Bronchial epithelial cell (primary cell): ENCODE data around the gene RIC1. TPM values are rescaled to one million over a fixed set of nuclear protein-coding genes. Genes with fewer than 3 reads are reported as not detected.
"Not testable (repeated sequence)": the region's sequence is repeated elsewhere in the genome, so short reads cannot be mapped to it uniquely, and the experiment has no call there.

ENCODE experiments used
- DNase-seq: peaks from one replicate; pipeline ENCODE4 v3.0.0-alpha.2; 2010; ENCODE audit warnings: low read depth
- FAIRE-seq: peaks from 2 replicates; lab custom pipeline; 2011; peaks lifted over from hg19 to GRCh38; lab: Jason Lieb, UNC
- H3K27me3 ChIP-seq: 2 replicates; pipeline ENCODE4 v1.5.1; 2011; ENCODE audit warnings: low read length; ENCODE audit not compliant: control insufficient read depth, insufficient read depth
- H3K36me3 ChIP-seq: 2 replicates; pipeline ENCODE4 v1.5.1; 2011; ENCODE audit warnings: low read length; ENCODE audit not compliant: control insufficient read depth, insufficient read depth
- H3K4me3 ChIP-seq: 2 replicates; pipeline ENCODE4 v1.5.1; 2011; ENCODE audit warnings: mild to moderate bottlenecking, low read depth, low read length, control low read depth
- CTCF ChIP-seq: IDR thresholded peaks from 2 replicates; pipeline ENCODE4 v1.5.1; 2011; ENCODE audit warnings: mild to moderate bottlenecking, moderate library complexity, low read length, control low read depth, inconsistent platforms; ENCODE audit not compliant: insufficient read depth, severe bottlenecking
- total RNA-seq: library from RNA; depleted of rRNA; stranded (reverse); fragments of >200 nt; gene quantifications from 2 replicates; pipeline ENCODE4 v1.2.1, GENCODE V29; 2014

RIC1 gene
- total RNA-seq = 32.8 and 34.2 TPM in 2 replicates

DNA sequence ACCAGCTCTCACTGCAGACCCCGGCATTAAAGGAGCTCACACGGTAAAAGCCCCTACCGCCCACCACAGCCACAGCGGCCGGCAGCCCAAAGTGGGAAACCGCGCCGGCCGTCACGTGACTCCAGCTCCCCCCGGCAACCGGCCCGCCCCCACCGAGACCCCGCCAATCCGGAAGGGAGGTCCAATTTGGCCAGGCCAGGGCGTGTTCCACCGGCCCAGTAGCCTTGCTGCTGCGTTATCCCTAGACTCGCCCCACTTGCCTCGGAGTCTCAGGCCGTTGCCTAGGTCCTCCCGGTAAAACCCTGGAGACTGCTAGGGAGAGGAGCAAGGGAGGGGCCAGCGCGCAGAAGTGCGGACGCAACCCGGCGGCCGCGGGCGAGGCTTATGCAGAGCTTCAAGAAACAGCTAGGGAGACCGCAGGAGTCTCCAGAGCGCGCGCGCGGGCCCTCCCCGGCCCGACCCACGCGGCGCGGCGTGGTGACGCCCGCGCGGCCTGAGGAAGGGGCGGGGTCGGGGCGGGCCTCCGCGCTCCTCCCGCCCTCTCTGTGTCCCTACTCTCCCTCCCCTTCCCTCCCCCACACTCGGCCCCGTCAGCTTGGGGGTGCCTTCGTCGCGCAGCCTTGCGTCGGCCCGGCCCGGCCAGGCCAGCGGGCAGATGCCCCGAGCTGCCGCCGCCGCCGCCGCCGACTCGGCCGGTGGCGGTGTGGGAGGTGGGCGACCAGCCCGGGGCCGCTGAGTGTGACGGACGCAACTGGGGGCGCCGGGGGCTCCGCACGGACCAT lies at the start of gene RIC1:
Gene RIC1 (plus strand): TSS at position 578 of the 782 bp plus-strand sequence. CDS start 203 bp downstream, at position 781.
- FAIRE-seq (no peak), DNase-seq (peak; percentile 79)
- Histone ChIP-seq H3K27me3 (no peaks in the 10 kb centered on the region), H3K36me3 (no peaks in the 10 kb centered on the region), H3K4me3 (peak within 1 kb of the TSS; percentile 96)
- TF ChIP-seq CTCF = no peak

DNA sequence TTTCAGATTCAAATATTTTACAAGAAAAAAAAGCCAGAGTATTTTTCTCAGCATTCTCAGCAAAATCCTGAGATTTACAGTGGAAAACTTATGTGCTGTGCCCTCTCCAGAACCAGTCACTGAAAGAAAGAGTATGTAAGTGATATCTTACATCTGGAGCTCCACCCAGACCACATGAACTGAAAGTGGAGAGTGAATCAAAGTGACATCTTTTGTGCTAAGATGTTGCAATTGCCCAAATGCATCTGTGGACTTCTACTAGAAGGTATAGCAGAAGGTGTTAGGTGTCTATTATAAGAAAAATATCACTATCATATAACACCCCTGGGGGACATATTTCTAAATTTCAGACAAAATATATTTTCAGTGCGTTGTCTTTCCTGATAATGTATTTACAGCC lies 49.0 kb upstream of the RIC1 start:
- DNase-seq (no peak), FAIRE-seq (no peak)
- TF ChIP-seq CTCF = no peak
- Histone ChIP-seq H3K27me3 (no peaks in the 10 kb centered on the region), H3K4me3 (no peak overlapping the region), H3K36me3 (no peaks in the 10 kb centered on the region)

GRCh38 chr9:5580650-5581049 lies 48.3 kb upstream of the RIC1 start:
- FAIRE-seq = no peak
- no peak for DNase-seq
- Histone ChIP-seq H3K36me3 (no peaks in the 10 kb centered on the region), H3K4me3 (no peak overlapping the region), H3K27me3 (no peaks in the 10 kb centered on the region)
- TF ChIP-seq CTCF = no peak

DNA sequence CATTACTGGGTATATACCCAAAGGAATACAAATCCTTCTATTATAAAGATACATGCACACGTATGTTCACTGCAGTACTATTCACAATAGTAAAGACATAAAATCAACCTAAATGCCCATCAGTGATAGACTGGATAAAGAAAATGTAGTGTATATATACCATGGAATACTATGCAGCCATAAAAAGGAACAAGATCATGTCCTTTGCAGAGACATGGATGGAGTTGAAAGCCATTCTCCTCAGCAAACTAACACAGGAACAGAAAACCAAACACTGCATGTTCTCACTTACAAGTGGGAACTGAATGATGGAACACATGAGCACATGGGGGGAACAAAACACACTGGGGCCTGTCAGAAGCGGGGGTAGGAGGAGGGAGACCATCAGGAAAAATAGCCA lies 47.2 kb upstream of the RIC1 start:
- not testable (repeated sequence) for H3K4me3 ChIP-seq, H3K36me3 ChIP-seq, H3K27me3 ChIP-seq, FAIRE-seq, DNase-seq

DNA sequence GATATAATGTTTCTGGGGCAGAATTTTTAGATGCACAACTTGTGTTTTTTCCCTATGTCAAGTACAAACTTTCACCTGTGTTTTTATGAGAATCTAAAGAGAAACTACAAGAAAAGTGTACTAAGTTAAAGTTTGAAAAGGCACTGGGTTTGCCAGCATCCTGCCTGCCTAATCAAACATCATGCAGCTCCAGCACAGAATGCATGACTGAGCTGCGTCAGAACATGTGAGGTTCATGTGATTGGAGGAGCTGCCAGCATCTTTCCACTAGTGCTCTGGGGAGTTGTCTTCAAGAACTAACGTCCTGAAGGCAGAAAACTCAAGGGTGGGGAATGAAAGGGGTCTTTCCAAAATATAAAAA lies 46.1 kb upstream of the RIC1 start:
- TF ChIP-seq CTCF = no peak
- Histone ChIP-seq H3K4me3 (no peak overlapping the region), H3K36me3 (no peaks in the 10 kb centered on the region), H3K27me3 (no peaks in the 10 kb centered on the region)
- no peak for FAIRE-seq
- DNase-seq = peak; percentile 57

DNA sequence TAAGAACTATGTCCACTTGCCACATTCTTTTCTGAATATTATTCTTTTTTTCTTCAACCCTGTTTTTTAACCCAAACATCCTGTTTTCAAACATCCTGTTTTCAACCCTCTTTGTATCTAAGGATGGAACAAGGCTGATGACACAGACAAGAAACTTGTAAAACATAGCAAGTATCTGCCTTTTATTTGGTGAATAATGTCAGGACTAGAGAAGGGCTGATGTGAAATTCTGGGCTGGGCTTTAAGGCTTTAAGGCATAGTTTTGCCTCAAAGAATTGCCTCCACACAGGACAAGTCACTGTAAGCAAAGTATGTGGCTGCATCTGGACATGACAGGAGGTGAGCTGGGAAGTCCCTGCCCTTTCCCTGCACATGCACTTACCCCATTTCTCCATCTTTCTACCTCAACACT lies 42.5 kb upstream of the RIC1 start:
- Histone ChIP-seq H3K36me3 (no peaks in the 10 kb centered on the region), H3K27me3 (no peaks in the 10 kb centered on the region), H3K4me3 (no peak overlapping the region)
- DNase-seq = peak; percentile 20
- no peak for FAIRE-seq
- TF ChIP-seq CTCF = no peak
